ENCODE measurements around the gene DMBT1.

DMBT1 gene

GRCh38 chr10:122640921-122641320 is 80.4 kb downstream of the DMBT1 start:
- TF ChIP-seq CTCF (IDR thresholded peaks at IDR 0.05; ENCODE audit: borderline replicate concordance, insufficient read depth, low read depth, low read length): no peak
- no peak overlapping the region for H3K4me3 ChIP-seq (ENCODE audit: low read depth, low read length)

- no peak for TF ChIP-seq CTCF (IDR thresholded peaks at IDR 0.05; ENCODE audit: borderline replicate concordance, insufficient read depth, low read depth, low read length)
- H3K4me3 ChIP-seq (ENCODE audit: low read depth, low read length): no peak overlapping the region
These were observed 82.4 kb downstream of the DMBT1 start for GRCh38 chr10:122642726-122643605.

GRCh38 chr10:122643931-122644534 is 83.5 kb downstream of the DMBT1 start:
- H3K4me3 ChIP-seq (ENCODE audit: low read depth, low read length): no peak overlapping the region
- TF ChIP-seq CTCF (IDR thresholded peaks at IDR 0.05; ENCODE audit: borderline replicate concordance, insufficient read depth, low read depth, low read length): no peak

- TF ChIP-seq CTCF (IDR thresholded peaks at IDR 0.05; ENCODE audit: borderline replicate concordance, insufficient read depth, low read depth, low read length): no peak
- H3K4me3 ChIP-seq (ENCODE audit: low read depth, low read length): no peak overlapping the region
These were observed 86.2 kb downstream of the DMBT1 start for GRCh38 chr10:122646511-122647382.

GRCh38 chr10:122647383-122647968 is 86.9 kb downstream of the DMBT1 start:
- no peak for TF ChIP-seq CTCF (IDR thresholded peaks at IDR 0.05; ENCODE audit: borderline replicate concordance, insufficient read depth, low read depth, low read length)
- no peak overlapping the region for H3K4me3 ChIP-seq (ENCODE audit: low read depth, low read length)

GRCh38 chr10:122648599-122649428 is 88.3 kb downstream of the DMBT1 start:
- H3K4me3 ChIP-seq (ENCODE audit: low read depth, low read length): no peak overlapping the region
- peak; percentile 72; the same call in 1 of the 2 replicates for TF ChIP-seq CTCF (IDR thresholded peaks at IDR 0.05; ENCODE audit: borderline replicate concordance, insufficient read depth, low read depth, low read length)
